HG02642 (cell line): ENCODE data around the gene OR4Q2.
"Not testable (repeated sequence)": the region's sequence is repeated elsewhere in the genome, so short reads cannot be mapped to it uniquely, and the experiment has no call there.

ENCODE experiments used
- ATAC-seq: cut with Tn5 transposase; IDR thresholded peaks from one replicate; pipeline ENCODE4 v1.9.1; 2021; ENCODE audit warnings: mild to moderate bottlenecking; ENCODE audit not compliant: unreplicated experiment, poor library complexity

OR4Q2 gene

DNA sequence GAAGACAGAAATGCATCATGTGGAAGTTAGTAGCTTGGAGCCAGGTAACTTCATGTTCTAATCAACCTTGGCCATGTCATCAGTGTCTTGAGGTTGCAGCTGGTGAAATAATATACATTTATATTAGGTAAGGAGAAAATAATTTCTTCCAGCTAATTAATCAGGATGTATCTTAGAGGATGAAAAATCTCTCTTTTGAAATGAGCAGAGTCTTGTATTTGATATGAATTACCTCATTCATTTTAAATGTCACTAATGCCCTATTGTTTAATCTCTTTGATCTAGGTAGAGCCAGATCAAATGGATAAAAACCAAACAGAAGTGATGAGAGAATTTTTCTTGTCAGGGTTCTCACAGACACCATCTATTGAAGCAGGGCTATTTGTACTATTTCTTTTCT is at the start of gene OR4Q2:
Gene OR4Q2 (plus strand): TSS at position 301 of the 400 bp plus-strand sequence.
- ATAC-seq = no peak

DNA sequence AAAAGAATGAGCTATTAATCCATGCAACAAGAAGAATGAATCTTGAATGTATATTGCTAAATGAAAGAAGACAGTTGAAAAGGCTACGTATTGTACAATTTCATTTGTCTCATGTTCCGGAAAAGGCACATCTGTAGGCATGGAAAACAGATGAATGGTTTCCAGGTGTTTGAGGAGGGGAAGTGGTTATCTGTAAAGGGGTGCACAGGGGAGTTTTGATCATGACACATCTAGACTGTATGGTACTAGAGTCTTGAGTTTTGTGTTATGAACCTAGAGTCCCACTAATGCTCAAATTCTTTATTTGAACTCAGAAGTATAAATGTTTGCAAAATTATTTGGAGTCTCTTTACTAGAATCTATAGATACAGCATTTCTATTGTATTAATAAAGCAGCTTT is 32.2 kb upstream of the OR4Q2 start:
- ATAC-seq = not testable (repeated sequence)

DNA sequence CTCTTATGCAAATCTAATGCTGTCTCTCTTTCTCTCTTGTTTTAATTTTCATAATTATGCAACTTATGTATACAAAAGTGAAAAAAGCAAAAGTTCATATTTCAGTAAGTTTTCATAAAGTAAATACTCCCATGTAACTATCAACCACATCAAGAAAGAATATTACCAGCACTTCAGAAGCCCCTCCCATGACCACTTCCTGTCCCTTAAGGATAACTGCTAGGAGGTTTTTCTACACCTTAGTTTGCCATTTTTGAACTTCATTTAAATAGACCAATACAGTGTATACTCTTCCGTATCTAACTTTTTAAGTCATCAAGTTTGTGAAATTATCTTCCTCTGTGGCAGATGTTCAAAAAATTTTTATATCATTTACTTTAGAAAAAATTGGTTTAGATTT is 27.1 kb upstream of the OR4Q2 start:
- no peak for ATAC-seq

DNA sequence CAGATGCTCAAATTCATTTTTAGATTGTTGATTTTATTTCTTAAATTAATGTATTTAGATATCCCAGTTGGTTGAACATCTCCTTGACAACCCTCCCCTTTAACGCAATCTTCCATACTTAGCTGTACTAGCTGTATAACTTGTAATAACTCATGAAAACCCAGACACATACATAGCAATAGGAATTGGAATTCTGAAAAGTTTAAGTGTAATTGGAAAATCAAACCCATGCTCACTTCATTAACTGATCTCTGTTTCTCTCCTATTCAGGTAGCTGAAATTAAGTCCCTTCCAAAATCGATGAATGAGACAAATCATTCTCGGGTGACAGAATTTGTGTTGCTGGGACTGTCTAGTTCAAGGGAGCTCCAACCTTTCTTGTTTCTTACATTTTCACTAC is 26.7 kb upstream of the OR4Q2 start, which contains the start of gene OR4K15:
Gene OR4K15 (plus strand): TSS at position 301 of the 400 bp plus-strand sequence. CDS start 0 bp downstream, at position 301.
- ATAC-seq = no peak

DNA sequence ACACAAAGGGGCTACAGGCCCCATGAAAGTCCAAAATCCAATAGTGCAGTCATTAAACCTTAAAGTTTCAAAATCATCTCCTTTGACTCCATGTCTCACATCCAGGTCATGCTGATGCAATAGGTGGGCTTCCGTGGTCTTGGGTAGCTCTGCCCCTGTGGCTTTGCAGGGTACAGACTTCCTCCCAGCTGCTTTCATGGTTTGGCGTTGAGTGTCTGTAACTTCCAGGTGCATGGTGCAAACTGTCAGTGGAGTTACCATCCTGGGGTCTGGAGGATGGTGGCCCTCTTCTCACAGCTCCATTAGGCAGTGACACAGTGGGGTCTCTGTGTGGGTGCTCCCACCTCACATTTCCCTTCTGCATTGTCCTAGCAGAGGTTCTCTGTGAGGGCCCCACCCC is 8.5 kb upstream of the OR4Q2 start:
- ATAC-seq = no peak

DNA sequence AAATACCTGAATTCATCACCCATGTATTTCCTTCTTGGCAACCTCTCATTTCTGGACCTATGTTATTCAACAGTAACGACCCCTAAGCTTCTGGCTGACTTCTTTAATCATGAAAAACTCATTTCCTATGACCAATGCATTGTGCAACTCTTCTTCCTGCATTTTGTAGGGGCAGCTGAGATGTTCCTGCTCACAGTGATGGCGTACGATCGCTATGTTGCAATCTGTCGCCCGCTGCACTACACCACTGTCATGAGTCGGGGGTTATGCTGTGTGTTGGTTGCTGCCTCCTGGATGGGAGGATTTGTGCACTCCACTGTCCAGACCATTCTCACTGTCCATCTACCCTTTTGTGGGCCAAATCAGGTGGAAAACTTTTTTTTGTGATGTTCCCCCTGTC is 356 bp downstream of the OR4Q2 start:
- ATAC-seq = no peak

DNA sequence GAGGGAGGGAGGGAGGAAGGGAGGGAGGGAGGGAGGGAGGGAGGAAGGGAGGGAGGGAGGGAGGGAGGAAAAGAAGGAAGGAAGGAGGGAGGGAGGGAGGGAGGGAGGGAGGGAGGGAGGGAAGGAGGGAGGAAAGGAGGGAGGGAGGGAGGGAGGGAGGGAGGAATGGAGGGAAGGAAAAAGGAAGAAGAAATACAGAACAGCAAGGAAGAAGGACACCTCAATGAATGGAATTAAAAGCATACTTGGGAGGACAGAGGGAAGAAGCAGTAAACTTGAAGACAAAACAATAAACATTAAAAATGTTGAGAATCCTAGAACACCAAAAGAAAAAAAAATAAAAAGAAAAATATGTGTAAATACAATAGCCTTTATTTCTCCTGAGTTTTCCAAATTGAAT is 6.2 kb downstream of the OR4Q2 start:
- no peak for ATAC-seq

DNA sequence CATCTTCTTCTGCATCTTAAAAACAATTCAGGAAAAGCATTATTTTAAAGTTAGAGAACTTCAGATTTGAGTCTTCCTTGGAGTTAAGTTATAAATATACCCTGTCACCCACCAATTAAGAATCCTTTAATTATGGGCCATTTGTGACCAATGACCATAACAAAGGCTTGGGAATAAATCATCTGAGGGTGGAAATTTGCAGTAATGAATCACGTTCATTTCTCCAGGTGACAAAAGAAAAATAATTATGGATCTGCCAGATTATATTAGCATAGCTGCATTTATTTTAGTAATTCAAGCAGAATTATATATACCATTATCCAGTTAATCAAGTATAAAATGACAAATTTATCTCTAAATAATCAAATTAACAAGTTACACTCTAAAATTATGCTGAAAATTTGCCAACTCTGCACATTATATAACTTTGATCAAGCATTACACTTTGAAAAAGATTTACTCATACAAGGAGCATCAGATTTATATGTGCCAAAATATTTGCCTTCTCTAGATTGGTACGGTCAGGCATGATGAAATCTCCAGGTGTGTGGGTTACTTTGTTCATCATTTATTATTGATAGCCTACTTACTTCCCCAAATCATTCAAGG is 17.4 kb downstream of the OR4Q2 start, which contains the start of gene OR4K14:
Gene OR4K14 (minus strand): TSS at position 51 of the 609 bp plus-strand sequence. CDS start 4,114 bp downstream, outside the sequence.
- ATAC-seq = no peak

DNA sequence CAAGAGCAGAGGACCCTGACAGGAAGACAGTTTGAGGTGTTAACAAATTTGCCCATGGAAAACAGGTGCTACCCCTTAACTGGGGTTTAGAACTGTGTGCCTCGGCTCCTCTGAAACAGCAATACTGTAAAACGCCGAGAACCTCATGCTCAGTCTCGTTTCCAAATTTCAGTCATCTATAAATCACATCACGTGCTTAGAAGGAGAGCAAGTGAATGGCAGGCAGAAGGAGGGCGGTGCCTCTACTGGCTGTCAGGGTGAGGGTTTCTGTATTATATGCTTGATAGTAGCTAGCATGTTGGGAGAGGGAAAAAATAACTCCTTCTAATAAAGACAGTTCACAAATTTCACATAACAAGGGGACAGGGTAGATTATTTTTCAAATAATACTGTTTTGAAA is 29.1 kb downstream of the OR4Q2 start:
- ATAC-seq = no peak

DNA sequence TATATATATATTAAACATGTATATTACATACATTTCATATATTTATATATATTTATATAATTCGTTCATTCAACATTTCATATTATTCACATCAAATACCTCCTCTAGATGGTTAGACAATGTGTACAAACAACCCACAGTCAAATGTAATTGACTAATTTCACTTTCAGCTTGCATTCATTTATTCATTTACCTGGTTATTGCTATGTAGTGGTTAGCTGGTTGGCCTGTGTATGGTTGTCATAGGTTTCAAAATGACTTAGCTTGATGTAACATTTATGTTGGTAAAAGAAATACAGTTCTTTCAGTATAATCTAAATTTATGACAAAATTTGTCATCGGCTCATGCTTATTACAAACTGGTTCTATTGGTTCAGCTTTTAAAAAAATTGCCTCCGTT is 33.5 kb downstream of the OR4Q2 start:
- ATAC-seq = no peak

DNA sequence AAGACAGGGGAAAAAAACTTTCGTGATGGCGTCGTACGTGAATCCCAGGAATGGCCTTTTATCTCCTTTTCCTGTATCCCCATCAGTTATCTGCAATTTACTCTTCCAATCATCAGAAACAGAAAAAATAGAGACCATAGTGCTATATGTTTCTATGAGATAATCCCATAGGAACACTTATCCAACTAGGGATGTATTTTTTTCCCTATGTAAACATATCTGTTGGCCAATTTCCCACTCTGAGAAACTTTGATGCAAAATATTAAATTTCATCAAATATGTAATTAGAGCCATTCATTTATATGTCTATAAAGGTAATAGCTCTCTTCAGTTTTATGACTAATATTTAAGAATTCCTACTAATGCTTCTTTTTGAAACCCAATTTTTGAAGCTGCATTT is 34.0 kb downstream of the OR4Q2 start, which contains the start of gene OR4K13:
Gene OR4K13 (minus strand): TSS at position 101 of the 400 bp plus-strand sequence. CDS start 1,280 bp downstream, outside the sequence.
- no peak for ATAC-seq

DNA sequence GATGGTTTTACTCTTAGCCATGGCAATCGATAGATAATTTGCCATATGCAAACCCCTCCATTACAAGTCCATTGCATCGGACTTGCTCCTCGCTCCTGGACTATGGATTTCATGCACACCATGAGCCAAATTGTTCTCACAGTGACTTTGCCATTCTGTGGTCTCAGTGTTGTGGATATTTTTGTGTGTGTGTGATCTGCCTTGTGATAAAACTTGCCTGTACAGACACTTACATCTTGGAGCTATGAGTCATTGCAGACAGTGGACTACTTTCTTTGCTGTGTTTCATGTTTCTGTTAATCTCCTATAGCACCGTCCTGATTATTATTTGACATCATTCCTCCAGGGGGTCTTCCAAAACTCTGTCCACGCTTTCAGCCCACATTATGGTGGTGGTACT is 42.3 kb downstream of the OR4Q2 start:
- ATAC-seq = no peak

DNA sequence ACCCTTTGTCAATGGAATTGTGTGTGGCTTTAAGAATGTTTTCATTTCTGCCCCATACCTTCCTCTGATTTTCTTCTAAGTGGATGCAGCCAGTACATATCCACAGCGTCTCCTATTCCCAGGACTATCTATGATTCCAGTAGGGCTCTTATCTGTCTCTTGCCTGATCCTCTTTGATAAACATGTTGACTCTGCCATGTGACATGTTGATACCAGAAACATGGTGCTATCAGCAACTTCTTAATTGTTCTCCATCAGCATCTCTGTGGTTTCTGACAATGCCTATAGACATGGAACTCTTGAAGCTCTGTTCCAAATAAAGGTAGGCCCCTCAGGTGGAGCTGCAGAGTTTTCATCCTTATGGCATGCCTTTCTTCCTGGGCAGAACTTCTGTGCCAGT is 46.2 kb downstream of the OR4Q2 start:
- no peak for ATAC-seq
